Esophagus squamous epithelium (tissue), 4 donors: ENCODE data around the gene COL18A1.

Experiments used
- POLR2A ChIP-seq, 4 donors: fragments of 450-650 bp; IDR thresholded peaks; one replicate each; pipeline ENCODE4 v1.6.1; 2017; ENCODE audit warnings: antibody characterized with exemption in 4 of 4, mild to moderate bottlenecking in 4 of 4, moderate library complexity in 3 of 4
- TF ChIP-seq, protein P1 (sequence below), 6 experiments: fragments of 450-650 bp in 4 of 6; fragments of 200-600 bp in 2 of 6; sonication (generic) in 2 of 6; IDR thresholded peaks; one replicate each; pipeline ENCODE4 v1.5.1; 2016 to 2019; ENCODE audit warnings: antibody characterized with exemption in 6 of 6, mild to moderate bottlenecking in 4 of 6, moderate library complexity in 4 of 6

DNA sequence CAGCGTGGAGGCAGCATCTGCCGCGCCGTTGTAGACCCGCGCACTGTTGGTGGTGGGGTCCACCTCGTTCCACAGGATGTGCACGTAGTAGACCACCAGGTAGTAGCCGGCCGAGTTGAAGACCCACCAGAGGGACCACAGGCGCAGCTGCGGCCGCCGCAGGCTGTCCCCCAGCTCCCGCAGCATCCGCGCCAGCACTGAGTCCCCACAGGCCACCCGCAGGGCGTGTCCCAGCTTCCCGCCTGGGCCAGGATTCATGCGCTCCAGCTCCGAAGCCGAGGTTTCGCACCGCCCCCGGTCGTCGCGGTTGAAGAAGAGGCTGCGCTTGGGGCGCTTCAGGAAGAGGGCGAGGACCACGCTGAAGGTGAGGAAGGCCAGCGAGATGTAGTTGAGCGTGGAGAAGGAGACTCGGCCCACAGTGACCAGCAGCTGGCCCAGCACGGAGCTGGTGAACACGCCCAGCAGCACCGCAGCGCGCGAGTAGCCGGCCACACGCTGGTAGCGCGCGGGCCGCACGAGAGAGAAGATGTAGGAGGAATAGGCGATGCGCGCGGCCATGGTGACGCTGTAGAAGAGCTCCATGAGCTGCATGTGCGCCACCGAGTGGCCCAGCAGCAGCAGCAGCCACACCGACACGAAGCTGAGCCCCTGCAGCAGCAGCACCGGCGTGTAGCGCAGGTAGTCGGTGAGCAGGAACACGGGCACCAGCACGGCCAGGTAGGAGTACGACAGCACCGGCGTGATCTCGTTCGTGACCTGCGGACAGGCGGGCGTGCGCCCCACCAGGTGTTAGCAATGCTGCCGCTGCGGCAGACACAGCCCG is 126.6 kb downstream of the COL18A1 start:
- TF ChIP-seq, protein P1, sequence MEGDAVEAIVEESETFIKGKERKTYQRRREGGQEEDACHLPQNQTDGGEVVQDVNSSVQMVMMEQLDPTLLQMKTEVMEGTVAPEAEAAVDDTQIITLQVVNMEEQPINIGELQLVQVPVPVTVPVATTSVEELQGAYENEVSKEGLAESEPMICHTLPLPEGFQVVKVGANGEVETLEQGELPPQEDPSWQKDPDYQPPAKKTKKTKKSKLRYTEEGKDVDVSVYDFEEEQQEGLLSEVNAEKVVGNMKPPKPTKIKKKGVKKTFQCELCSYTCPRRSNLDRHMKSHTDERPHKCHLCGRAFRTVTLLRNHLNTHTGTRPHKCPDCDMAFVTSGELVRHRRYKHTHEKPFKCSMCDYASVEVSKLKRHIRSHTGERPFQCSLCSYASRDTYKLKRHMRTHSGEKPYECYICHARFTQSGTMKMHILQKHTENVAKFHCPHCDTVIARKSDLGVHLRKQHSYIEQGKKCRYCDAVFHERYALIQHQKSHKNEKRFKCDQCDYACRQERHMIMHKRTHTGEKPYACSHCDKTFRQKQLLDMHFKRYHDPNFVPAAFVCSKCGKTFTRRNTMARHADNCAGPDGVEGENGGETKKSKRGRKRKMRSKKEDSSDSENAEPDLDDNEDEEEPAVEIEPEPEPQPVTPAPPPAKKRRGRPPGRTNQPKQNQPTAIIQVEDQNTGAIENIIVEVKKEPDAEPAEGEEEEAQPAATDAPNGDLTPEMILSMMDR (IDR thresholded peaks at IDR 0.05): no peak
- no peak for TF ChIP-seq POLR2A (IDR thresholded peaks at IDR 0.05)
